Fibroblast of the aortic adventitia (primary cell): ENCODE results near the gene SV2A. TPM values are rescaled to one million over a fixed set of nuclear protein-coding genes. Genes with fewer than 3 reads are reported as not detected.
A peak's percentile ranks its signal among the peaks of the same experiment; 100 is the strongest.

Experiments used
- DNase-seq: peaks from one replicate; pipeline ENCODE4 v3.0.0-alpha.2; 2010; ENCODE audit warnings: low read depth
- H3K4me3 ChIP-seq: 2 replicates; pipeline ENCODE4 v1.5.1; 2011; ENCODE audit warnings: low read depth, mild to moderate bottlenecking, control low read depth, low read length, moderate library complexity
- CTCF ChIP-seq: IDR thresholded peaks from 2 replicates; pipeline ENCODE4 v1.5.1; 2011; ENCODE audit warnings: mild to moderate bottlenecking, low read length, control low read depth, inconsistent platforms; ENCODE audit not compliant: insufficient read depth
- total RNA-seq: library from RNA; depleted of rRNA; stranded (reverse); fragments of >200 nt; gene quantifications from 2 replicates; pipeline ENCODE4 v1.2.3, GENCODE V29; 2012; ENCODE audit warnings: low replicate concordance

Gene SV2A
- total RNA-seq, 1 donor = 25.0 TPM

- TF ChIP-seq CTCF = no peak
- no peak for DNase-seq
- H3K4me3 ChIP-seq = no peak overlapping the region
Measured at GRCh38 chr1:149906570-149907075, 11.0 kb downstream of the SV2A start.

GRCh38 chr1:149903836-149904491 lies 13.7 kb downstream of the SV2A start:
- H3K4me3 ChIP-seq = no peak overlapping the region
- no peak for TF ChIP-seq CTCF
- no peak for DNase-seq

GRCh38 chr1:149899460-149900284 lies 18.0 kb downstream of the SV2A start, which contains the start of gene BOLA1:
TSS of gene BOLA1 (plus strand) at chr1:149899568. CDS start at chr1:149900060, 492 bp downstream.
- peak; percentile 88 for DNase-seq
- TF ChIP-seq CTCF = no peak
- H3K4me3 ChIP-seq = peak within 1 kb of the TSS; percentile 74

- TF ChIP-seq CTCF = no peak
- H3K4me3 ChIP-seq = no peak overlapping the region
- no peak for DNase-seq
Measured at GRCh38 chr1:149896575-149896974, 21.1 kb downstream of the SV2A start.

- no peak for TF ChIP-seq CTCF
- peak overlapping the region; percentile 67 for H3K4me3 ChIP-seq
- peak; percentile 63 for DNase-seq
Measured at GRCh38 chr1:149888999-149889289, 28.7 kb downstream of the SV2A start.

GRCh38 chr1:149888247-149888998 lies 29.2 kb downstream of the SV2A start:
- peak; percentile 91 for DNase-seq
- peak; percentile 59 for TF ChIP-seq CTCF

More at GRCh38 chr1:149888247-149888998, 29.2 kb downstream of the SV2A start:
- peak overlapping the region; percentile 67 for H3K4me3 ChIP-seq
